Activated T-helper 2 cell treated with anti-CD3 and anti-CD28 coated beads, Interferon-gamma antibody, Interleukin-2, Interleukin-4, amounts not matched to agents 10 μg/mL and 5 μg/mL and 100 μg/mL, durations not matched to agents 14 hours and 24 hours and 36 hours (primary cell): Measurements from ENCODE around the gene PNMA8A. TPM values are rescaled to one million over a fixed set of nuclear protein-coding genes. Genes with fewer than 3 reads are reported as not detected.

ENCODE experiments used
- DNase-seq: peaks from one replicate; pipeline ENCODE4 v3.0.0; 2021; ENCODE audit warnings: low spot score
- H3K27ac Mint-ChIP-seq: one replicate; pipeline ENCODE4 v1.8.0; 2021; ENCODE audit warnings: mixed read lengths
- H3K27me3 Mint-ChIP-seq: one replicate; pipeline ENCODE4 v1.8.0; 2021; ENCODE audit warnings: low read depth, mixed read lengths
- H3K36me3 Mint-ChIP-seq: one replicate; pipeline ENCODE4 v1.8.0; 2021; ENCODE audit warnings: low read depth, mixed read lengths
- H3K4me1 Mint-ChIP-seq: one replicate; pipeline ENCODE4 v1.8.0; 2021; ENCODE audit warnings: low read depth, mixed read lengths
- H3K4me3 Mint-ChIP-seq: one replicate; pipeline ENCODE4 v1.8.0; 2021; ENCODE audit warnings: low read depth, mild to moderate bottlenecking, moderate library complexity, mixed read lengths
- H3K9me3 Mint-ChIP-seq: one replicate; pipeline ENCODE4 v1.8.0; 2021; ENCODE audit warnings: mixed read lengths
- intact Hi-C: fragments of 100-400 bp; cut with micrococcal nuclease; formaldehyde crosslinking; loops from one replicate; pipeline ENCODE4 v1.15.1; 2023
- total RNA-seq: library from RNA; stranded (reverse); gene quantifications from 2 replicates; pipeline ENCODE4 v1.2.3, GENCODE V29; 2022

Gene PNMA8A
- total RNA-seq, 1 donor from 2014 or later = not detected

DNA sequence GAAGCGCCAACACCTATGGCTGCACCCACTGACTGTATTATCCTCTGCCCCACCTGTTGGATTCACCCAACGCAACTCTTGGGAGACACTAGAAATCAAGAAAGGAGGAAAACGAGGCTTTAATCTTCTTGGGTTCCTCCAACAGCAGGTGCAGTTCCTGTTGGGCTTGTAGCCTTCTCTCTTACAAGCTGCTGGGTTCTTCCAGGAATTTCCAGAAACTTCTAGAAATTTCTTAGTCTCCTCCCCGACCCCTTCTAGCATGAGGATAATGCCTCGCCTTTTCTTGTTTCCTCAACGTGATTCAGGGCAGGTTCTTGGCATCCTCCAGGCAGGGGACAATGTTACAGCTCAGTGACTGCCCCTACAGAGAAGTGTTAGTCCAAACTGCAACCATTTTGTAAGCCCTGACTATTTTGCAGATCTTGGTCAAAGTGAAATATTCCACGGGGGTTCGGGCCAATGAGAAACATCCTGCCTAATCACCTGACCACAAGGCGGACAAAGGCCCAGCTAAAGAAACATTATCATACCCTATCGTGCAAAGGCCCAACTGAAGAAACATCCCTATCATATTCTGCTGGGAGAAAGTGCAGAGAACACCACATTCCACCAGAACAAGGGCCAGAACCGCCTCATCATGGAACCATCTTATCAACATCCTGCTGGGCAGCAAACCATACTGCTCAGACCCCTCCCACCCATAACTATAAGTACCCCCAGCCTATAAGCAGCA lies 614 bp upstream of the PNMA8A start:
- H3K27me3 Mint-ChIP-seq = peaks cover 39% of the 10 kb centered on the region
- no peak overlapping the region for H3K27ac Mint-ChIP-seq
- intact Hi-C loops = no loop called here
- H3K4me3 Mint-ChIP-seq = no peak overlapping the region
- no peaks in the 10 kb centered on the region for H3K9me3 Mint-ChIP-seq
- H3K4me1 Mint-ChIP-seq = no peaks in the 10 kb centered on the region
- no peaks in the 10 kb centered on the region for H3K36me3 Mint-ChIP-seq
- DNase-seq = no peak

GRCh38 chr19:46470376-46470775 lies 987 bp downstream of the PNMA8A start:
- peaks cover 3% of the 10 kb centered on the region for H3K4me1 Mint-ChIP-seq
- H3K36me3 Mint-ChIP-seq = no peaks in the 10 kb centered on the region
- DNase-seq = no peak
- no peak overlapping the region for H3K27ac Mint-ChIP-seq
- H3K4me3 Mint-ChIP-seq = no peak overlapping the region
- intact Hi-C loops = no loop called here
- peaks cover 41% of the 10 kb centered on the region for H3K27me3 Mint-ChIP-seq
- H3K9me3 Mint-ChIP-seq = no peaks in the 10 kb centered on the region

GRCh38 chr19:46469541-46470185 lies 1.7 kb downstream of the PNMA8A start:
- H3K4me1 Mint-ChIP-seq = peaks cover 3% of the 10 kb centered on the region
- H3K27me3 Mint-ChIP-seq = peaks cover 41% of the 10 kb centered on the region
- intact Hi-C loops = no loop called here

DNA sequence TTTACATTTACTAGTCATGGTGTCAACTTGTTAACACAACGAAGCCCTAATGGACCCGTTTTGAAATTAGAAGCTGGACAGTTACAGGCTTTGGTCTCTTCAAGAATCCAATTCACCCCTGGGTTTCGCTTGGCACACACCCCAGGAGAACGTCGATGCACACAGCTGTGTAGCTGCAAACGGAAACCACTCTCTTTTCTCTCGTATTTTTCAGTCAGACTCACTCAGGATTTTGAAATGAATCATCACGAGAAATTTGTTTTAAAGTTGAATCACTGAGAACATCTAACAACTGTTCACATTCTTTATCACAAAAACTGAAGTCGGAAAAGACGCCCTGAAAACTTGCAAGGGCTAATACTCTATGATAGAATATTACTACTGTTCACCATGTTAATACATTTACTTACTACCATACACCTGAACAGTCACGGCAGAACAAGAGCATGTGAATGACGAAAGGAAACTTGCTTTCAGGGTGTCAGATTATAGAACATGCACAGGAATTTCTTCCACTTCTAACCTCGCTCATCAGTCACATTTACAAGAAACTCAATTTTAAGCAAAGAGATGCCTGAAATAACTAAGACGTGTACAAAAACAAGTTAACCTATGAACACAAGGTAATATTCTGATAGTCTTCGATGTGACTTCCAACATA lies 4.7 kb downstream of the PNMA8A start:
- Mint-ChIP-seq H3K4me3 (no peak overlapping the region), H3K36me3 (no peaks in the 10 kb centered on the region), H3K4me1 (peaks cover 3% of the 10 kb centered on the region), H3K9me3 (no peaks in the 10 kb centered on the region), H3K27me3 (peaks cover 17% of the 10 kb centered on the region), H3K27ac (no peak overlapping the region)
- intact Hi-C loops = no loop called here
- no peak for DNase-seq

More at GRCh38 chr19:46469541-46470185, 1.7 kb downstream of the PNMA8A start:
- DNase-seq = no peak
- Mint-ChIP-seq H3K27ac (no peak overlapping the region), H3K9me3 (no peaks in the 10 kb centered on the region), H3K4me3 (no peak overlapping the region), H3K36me3 (no peaks in the 10 kb centered on the region)

DNA sequence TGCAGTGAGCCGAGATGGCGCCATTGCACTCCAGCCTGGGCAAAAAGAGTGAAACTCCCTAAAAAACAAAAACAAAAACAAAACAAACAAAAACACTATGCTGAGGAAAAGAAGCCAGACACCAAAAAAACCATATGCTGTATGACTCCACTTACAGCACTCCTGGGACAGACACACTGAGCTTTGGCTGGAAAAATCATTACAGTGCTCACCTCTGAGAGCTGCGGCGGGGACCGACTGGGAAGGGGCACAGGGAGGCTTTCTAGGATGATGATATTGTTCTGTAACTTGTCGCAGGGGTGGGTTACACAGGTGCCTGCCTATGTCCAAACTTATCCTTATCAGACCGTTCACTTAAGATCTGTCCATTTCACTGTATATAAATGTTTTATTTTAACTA lies 7.8 kb downstream of the PNMA8A start:
- Mint-ChIP-seq H3K27me3 (peaks cover 8% of the 10 kb centered on the region), H3K4me3 (no peak overlapping the region), H3K36me3 (no peaks in the 10 kb centered on the region), H3K27ac (no peak overlapping the region), H3K9me3 (no peaks in the 10 kb centered on the region), H3K4me1 (peaks cover 3% of the 10 kb centered on the region)
- DNase-seq = no peak
- intact Hi-C loops = no loop called here

DNA sequence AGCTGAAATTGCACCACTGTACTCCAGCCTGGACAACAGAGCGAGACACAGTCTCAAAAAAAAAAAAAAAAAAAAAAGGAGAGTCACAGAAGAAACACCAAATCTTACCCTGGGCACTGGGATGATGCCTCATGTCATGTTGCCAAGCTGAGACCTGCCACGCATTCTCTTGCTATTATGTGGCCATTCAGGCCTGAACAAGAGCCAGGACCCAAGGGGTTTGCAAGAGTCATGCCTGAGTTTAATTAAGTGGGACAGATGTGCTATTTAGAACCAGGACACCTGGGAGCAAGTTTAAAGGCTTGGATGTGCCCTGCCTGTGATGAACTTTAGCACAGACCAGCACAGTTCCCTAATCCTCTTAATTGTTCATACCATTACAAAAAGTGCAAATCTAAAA lies 9.8 kb downstream of the PNMA8A start:
- Mint-ChIP-seq H3K27me3 (peaks cover 4% of the 10 kb centered on the region), H3K4me1 (no peaks in the 10 kb centered on the region), H3K4me3 (no peak overlapping the region), H3K9me3 (no peaks in the 10 kb centered on the region), H3K27ac (no peak overlapping the region), H3K36me3 (no peaks in the 10 kb centered on the region)
- intact Hi-C loops = no loop called here
- no peak for DNase-seq

GRCh38 chr19:46460981-46461380 lies 10.4 kb downstream of the PNMA8A start:
- H3K27me3 Mint-ChIP-seq = peaks cover 4% of the 10 kb centered on the region
- no peaks in the 10 kb centered on the region for H3K36me3 Mint-ChIP-seq
- intact Hi-C loops = no loop called here
- no peak for DNase-seq
- no peak overlapping the region for H3K4me3 Mint-ChIP-seq
- H3K4me1 Mint-ChIP-seq = no peaks in the 10 kb centered on the region
- no peaks in the 10 kb centered on the region for H3K9me3 Mint-ChIP-seq
- H3K27ac Mint-ChIP-seq = no peak overlapping the region

DNA sequence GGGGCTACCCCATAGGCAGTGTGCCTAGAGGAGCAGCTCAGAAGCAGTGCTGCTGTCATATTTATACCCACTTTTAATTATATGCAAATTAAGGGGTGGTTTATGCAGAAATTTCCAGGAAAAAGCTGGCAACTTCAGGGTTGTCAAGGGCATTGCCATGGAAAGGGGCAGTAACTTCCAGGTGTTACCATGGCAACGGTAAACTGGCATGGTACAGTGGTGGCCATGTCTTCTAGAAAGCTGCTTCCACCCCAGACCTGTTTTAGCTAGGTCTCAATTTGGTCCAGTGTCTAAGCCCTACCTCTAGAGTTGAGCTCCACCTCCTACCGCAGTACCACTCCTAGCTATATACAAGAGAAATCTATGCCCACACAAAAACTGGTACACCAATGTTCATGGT lies 11.3 kb downstream of the PNMA8A start:
- no peak overlapping the region for H3K4me3 Mint-ChIP-seq
- H3K4me1 Mint-ChIP-seq = no peaks in the 10 kb centered on the region
- no peak for DNase-seq
- intact Hi-C loops = no loop called here
- peaks cover 4% of the 10 kb centered on the region for H3K27me3 Mint-ChIP-seq
- no peaks in the 10 kb centered on the region for H3K36me3 Mint-ChIP-seq
- H3K9me3 Mint-ChIP-seq = no peaks in the 10 kb centered on the region
- no peak overlapping the region for H3K27ac Mint-ChIP-seq

DNA sequence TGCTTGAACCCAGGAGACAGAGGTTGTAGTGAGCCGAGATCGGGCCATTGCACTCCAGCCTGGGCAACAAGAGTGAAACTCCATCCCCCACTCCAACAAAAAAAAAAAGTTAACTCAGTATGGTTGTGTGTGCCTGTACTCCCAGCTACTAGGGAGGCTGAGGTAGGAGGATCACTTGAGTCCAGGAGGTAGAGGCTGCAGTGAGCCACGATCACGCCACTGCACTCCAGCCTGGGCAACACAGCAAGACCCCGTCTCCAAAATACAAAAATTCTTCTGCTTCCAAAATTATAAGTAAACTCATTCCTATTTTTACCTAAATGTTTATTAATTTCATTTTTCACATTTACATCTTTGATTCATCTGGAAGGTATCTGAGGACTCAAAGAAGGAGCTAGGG lies 14.4 kb downstream of the PNMA8A start:
- no peaks in the 10 kb centered on the region for H3K36me3 Mint-ChIP-seq
- peaks cover 4% of the 10 kb centered on the region for H3K27me3 Mint-ChIP-seq
- H3K27ac Mint-ChIP-seq = no peak overlapping the region
- H3K9me3 Mint-ChIP-seq = no peaks in the 10 kb centered on the region
- no peak for DNase-seq
- no peaks in the 10 kb centered on the region for H3K4me1 Mint-ChIP-seq
- H3K4me3 Mint-ChIP-seq = no peak overlapping the region
- intact Hi-C loops = no loop called here

DNA sequence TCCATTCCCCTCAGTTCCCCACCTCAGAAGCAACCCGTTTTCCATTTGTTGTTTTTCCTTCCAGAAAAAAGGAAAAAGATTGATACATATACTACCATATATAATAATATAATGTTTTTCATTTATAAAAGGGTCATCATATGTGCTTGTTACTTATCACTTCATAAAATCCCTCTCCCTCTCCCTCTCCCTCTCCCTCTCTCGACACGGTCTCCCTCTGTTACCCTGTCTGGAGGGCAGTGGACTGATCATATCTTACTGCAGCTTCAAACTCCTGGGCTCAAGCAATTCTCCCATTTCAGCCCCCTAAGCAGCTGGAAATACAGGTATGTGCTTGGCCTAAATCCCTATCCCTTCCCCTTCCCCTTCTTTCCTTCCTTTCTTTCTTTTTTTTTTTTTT lies 17.1 kb downstream of the PNMA8A start:
- intact Hi-C loops = no loop called here
- peaks cover 12% of the 10 kb centered on the region for H3K27me3 Mint-ChIP-seq
- no peak overlapping the region for H3K27ac Mint-ChIP-seq
- peaks cover 7% of the 10 kb centered on the region for H3K9me3 Mint-ChIP-seq
- H3K4me1 Mint-ChIP-seq = no peaks in the 10 kb centered on the region
- no peak overlapping the region for H3K4me3 Mint-ChIP-seq
- H3K36me3 Mint-ChIP-seq = no peaks in the 10 kb centered on the region
- DNase-seq = no peak

DNA sequence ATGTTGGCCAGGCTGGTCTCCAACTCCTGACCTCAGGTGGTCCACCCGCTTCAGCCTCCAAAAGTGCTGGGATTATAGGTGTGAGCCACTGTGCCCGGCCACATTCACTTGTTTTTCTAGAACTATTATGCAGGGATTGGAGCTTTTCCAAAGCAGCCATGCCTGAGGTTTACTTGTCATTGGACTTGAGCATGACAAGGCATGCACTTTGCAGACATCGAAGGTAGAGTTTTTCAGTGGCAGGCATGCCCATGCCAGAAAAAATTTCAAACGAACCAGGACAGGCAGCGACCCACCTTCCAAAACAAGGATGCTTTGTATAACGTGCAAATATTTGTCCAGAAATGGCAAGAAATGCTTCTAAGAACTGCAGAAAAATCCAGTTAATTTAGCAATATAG lies 17.7 kb downstream of the PNMA8A start:
- Mint-ChIP-seq H3K27ac (no peak overlapping the region), H3K9me3 (peaks cover 8% of the 10 kb centered on the region), H3K36me3 (no peaks in the 10 kb centered on the region), H3K4me3 (no peak overlapping the region), H3K4me1 (no peaks in the 10 kb centered on the region), H3K27me3 (peaks cover 13% of the 10 kb centered on the region)
- intact Hi-C loops = no loop called here
- no peak for DNase-seq

DNA sequence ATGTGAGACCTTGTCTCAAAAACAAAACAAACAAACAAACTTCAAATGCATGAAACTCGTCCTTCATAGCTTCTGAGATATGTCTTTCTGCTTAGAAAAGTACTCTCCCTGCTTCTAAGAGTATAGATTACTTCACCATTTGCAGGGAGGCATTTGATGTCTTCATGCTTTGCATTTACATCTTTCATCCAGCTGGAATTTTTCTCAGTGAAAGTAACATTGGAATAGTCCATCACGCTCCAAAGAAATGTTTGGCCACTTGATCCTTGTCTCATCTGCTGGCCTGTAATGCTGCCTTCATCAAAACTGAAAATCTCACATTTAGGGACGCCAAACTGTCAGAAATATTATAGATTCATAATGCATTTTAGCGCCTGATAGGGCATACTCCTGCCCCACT lies 19.2 kb downstream of the PNMA8A start:
- DNase-seq = no peak
- H3K4me3 Mint-ChIP-seq = no peak overlapping the region
- peaks cover 8% of the 10 kb centered on the region for H3K9me3 Mint-ChIP-seq
- H3K36me3 Mint-ChIP-seq = no peaks in the 10 kb centered on the region
- intact Hi-C loops = no loop called here
- peaks cover 10% of the 10 kb centered on the region for H3K27me3 Mint-ChIP-seq
- no peaks in the 10 kb centered on the region for H3K4me1 Mint-ChIP-seq
- H3K27ac Mint-ChIP-seq = no peak overlapping the region

GRCh38 chr19:46451352-46451751 lies 20.0 kb downstream of the PNMA8A start:
- Mint-ChIP-seq H3K9me3 (peaks cover 8% of the 10 kb centered on the region), H3K4me3 (no peak overlapping the region), H3K4me1 (no peaks in the 10 kb centered on the region), H3K27me3 (peaks cover 11% of the 10 kb centered on the region), H3K36me3 (no peaks in the 10 kb centered on the region), H3K27ac (no peak overlapping the region)
- intact Hi-C loops = no loop called here
- DNase-seq = no peak
